HS-27A (cell line): Measurements from ENCODE around the gene ZNF772.

Experiments used
- DNase-seq: peaks from one replicate; pipeline ENCODE4 v3.0.0-alpha.2; 2012; ENCODE audit warnings: low read depth, missing footprints

ZNF772 gene

DNA sequence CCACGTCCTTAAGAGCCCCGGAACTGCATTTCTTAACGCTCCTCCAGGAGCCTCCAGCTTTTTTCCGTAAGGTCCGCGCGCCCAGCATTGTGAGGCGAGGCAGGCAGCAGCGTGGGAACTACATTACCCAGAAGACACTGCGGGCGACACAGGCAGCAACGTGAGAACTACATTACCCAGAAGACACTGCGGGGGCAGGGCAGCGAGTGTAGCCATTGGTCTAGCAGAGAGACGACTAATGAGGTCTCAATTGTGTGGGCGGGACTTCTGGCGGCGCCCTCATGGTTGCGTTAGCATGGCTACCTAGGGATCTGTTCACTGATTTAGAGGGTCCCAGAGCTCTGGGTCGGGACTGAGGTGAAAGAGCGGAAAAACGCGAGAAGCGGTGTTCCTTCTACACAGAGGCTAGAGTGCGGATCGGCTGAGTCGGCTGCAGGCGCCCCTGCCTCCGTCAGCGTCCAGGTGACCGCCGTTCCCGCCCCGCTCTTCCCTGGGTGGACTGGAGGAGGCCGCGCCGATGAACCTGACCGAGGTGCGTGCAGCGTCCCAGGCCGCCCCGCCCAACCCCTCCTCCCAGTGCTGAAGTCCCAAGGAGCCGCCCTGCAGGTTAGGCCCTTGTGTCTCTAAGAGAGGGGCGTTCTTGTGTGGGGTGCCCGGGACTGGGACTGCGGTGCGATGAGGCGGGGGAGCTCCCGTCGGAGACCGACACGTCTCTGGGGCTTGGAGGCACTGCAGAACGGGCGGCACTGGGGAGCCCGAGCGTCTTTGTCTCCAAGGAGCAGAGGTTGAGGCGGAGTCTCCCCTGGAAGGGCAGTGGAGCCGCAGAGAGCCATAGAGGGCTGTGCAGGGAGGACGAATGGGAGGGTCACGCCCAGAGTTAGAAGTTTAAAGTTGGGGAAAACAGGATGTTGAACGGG, 42.0 kb downstream of the ZNF772 start, which contains the start of gene ZNF749:
ZNF749 (plus strand) TSS at position 264 of the 917 bp plus-strand sequence; CDS start at position 518, 254 bp downstream.
- DNase-seq: peak; percentile 96

DNA sequence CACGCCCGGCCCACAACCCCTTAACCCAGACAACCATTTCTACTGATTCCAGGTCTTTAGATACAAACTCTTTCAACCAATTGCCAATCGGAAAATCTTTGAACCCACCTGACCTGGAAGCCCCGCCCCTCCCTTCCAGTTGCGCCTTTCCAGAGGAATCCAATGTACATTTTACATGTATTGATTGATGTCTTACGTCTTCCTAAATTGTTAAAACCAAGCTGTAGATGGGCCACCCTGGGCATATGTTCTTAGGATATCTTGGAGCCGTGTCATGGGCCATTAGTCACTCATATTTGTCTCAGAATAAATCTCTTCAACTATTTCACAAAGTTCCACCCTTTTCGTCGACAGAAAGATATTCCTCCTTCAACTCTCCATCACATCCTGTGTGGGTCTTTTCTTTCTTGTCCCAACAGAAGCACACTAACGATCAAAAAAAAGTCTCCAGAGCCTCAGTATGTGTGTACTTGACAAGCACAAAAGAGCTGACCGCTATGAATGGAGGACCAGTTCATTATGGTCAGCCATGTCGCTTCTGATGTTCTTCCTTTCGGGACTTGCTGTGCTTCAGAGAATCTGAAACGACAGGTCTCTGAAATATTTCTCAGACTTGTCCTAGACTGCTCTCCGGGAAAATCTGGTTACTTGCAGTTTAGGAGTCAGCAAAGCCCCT, 42.8 kb downstream of the ZNF772 start:
- DNase-seq: no peak

- DNase-seq: no peak
Observed at GRCh38 chr19:57421037-57421436, 56.3 kb downstream of the ZNF772 start.

GRCh38 chr19:57419439-57419838, 57.9 kb downstream of the ZNF772 start:
- no peak for DNase-seq
